ENCODE data around the gene RBMS1. TPM values are rescaled to one million over a fixed set of nuclear protein-coding genes. Genes with fewer than 3 reads are reported as not detected.
A peak's percentile ranks its signal among the peaks of the same experiment; 100 is the strongest.

The RBMS1 gene
- total and polyA plus RNA-seq, 2 of the 4 experiments (the other 2 are of a cell fraction), result 43.5 to 64.9 TPM

- Histone ChIP-seq H2AFZ (replicated peaks; ENCODE audit: low read length, poor library complexity) (no peak overlapping the region), H3K4me1 (ENCODE audit: control insufficient read depth, insufficient read depth, low read length) (peaks cover 9% of the 10 kb centered on the region), H3K4me3 (ENCODE audit: insufficient read depth, low read depth, low read length) (no peak overlapping the region), H2AK9ac (replicated peaks; ENCODE audit: low read depth, low read length, poor library complexity) (peak overlapping the region; percentile 57), H3K9me1 (ENCODE audit: insufficient read depth, low read length) (peaks cover 2% of the 10 kb centered on the region; the same call in 1 of the 2 replicates), H2BK15ac (ENCODE audit: low read depth, low read length) (no peak overlapping the region), H3K27me3 (ENCODE audit: control insufficient read depth, insufficient read depth, low read length) (no peaks in the 10 kb centered on the region), H2BK5ac (ENCODE audit: low read depth, low read length, poor library complexity, severe bottlenecking) (peak overlapping the region; percentile 45), H3K79me1 (ENCODE audit: low read depth in 1 of 2, low read length in 2 of 2) (peaks cover 29 to 65% of the 10 kb centered on the region in 2 experiments), H3K27ac (ENCODE audit: insufficient read depth, low read length) (no peak overlapping the region), H3K18ac (ENCODE audit: low read depth, low read length) (peak overlapping the region; percentile 33), H3K14ac (replicated peaks; ENCODE audit: low read depth, low read length) (0 out of 2 replicates have a peak overlapping the region, but pooled peaks have one; percentile 29), H2BK20ac (ENCODE audit: low read depth, low read length) (no peak overlapping the region), H2AK5ac (ENCODE audit: low read depth, low read length) (peak overlapping the region; percentile 2; the same call in 1 of the 2 replicates), H4K91ac (ENCODE audit: insufficient read depth, low read depth, low read length) (peak overlapping the region; percentile 24; the same call in 1 of the 2 replicates), H3K9me3 (ENCODE audit: control insufficient read depth, insufficient read depth, low read length) (peaks cover 4% of the 10 kb centered on the region), H3K23ac (ENCODE audit: low read depth, low read length) (no peak overlapping the region), H3K36me3 (ENCODE audit: control insufficient read depth, insufficient read depth, low read length) (peaks cover 7% of the 10 kb centered on the region), H3K4ac (ENCODE audit: low read depth, low read length) (peak overlapping the region; percentile 30), H3K56ac (ENCODE audit: extremely low read depth, insufficient read depth, low read length) (no peak overlapping the region), H3K4me2 (ENCODE audit: low read depth, low read length) (0 out of 2 replicates have a peak overlapping the region, but pooled peaks have one; percentile 24), H3K9ac (ENCODE audit: low read depth, low read length) (no peak overlapping the region), H4K8ac (ENCODE audit: low read depth in 2 of 2, low read length in 2 of 2) (peak overlapping the region in 1 of 2 experiments; percentile 24; a peak in 1 of 4 replicates), H4K5ac (ENCODE audit: low read depth, low read length) (no peak overlapping the region), H4K20me1 (ENCODE audit: insufficient read depth, low read length) (0 out of 2 replicates have a peak, but pooled peaks cover 8% of the 10 kb centered on the region), H2BK120ac (ENCODE audit: low read depth, low read length) (0 out of 2 replicates have a peak overlapping the region, but pooled peaks have one; percentile 16)
- dilution Hi-C loops (cut with HindIII; ENCODE audit: low sequenced_read_pairs, unreplicated experiment) (no loop called here), intact Hi-C loops (cut with micrococcal nuclease) (no loop called here), in situ Hi-C loops (cut with MboI; ENCODE audit: low sequenced_read_pairs) (no loop called here)
- ATAC-seq (ENCODE audit: low read depth) (peak; percentile 16; the same call in 1 of the 2 replicates), DNase-seq (peak; percentile 87)
- no peak for TF ChIP-seq MXI1 (IDR thresholded peaks at IDR 0.05; ENCODE audit: borderline replicate concordance, low read depth, low read length)
- TF ChIP-seq CEBPB (IDR thresholded peaks at IDR 0.05; ENCODE audit: low read depth, low read length), result peak; percentile 78; the same call in 1 of the 2 replicates
- BruUV-seq (replicated peaks), result no TSS peak
- POLR2A ChIA-PET (ENCODE audit: unreplicated experiment), result no interaction called here
- CTCF ChIA-PET, result interaction anchor here (0.9 kb wide), 1 partner anchor 54 kb away, joined by 4 read pairs; no protein-coding TSS in a partner anchor
- 80% methylated on average over 1 of the region's 4 CpGs; no CpG with 5 or more reads in 1 of the 2 experiments for WGBS, 2 experiments (ENCODE audit: extremely low coverage in 2 of 2, insufficient read length in 1 of 2)
Measured at GRCh38 chr2:160432633-160433032, 61.0 kb downstream of the RBMS1 start.

Measured in IMR-90 (cell line).